A549 (cell line): ENCODE measurements around the gene DOCK10.

Experiments
- ATOH8 ChIP-seq: fragments of 250-450 bp; sonication (Bioruptor Pico); IDR thresholded peaks from 2 replicates; pipeline ENCODE4 v1.5.0; 2020; ENCODE audit warnings: low read depth, mild to moderate bottlenecking, moderate library complexity
- CTCF ChIP-seq: fragments of >200 bp; sonication (Bioruptor Twin); formaldehyde crosslinking; IDR thresholded peaks from 3 replicates; pipeline ENCODE4 v1.5.1; 2016
- EP300 ChIP-seq, 2 experiments: fragments of >200 bp; sonication (Bioruptor Twin); formaldehyde crosslinking; IDR thresholded peaks; 2 replicates in 1 of 2; 3 replicates in 1 of 2; pipeline ENCODE4 v1.6.1; 2016 to 2017
- HDAC2 ChIP-seq: fragments of 200-600 bp; sonication (generic); IDR thresholded peaks from 2 replicates; pipeline ENCODE4 v1.6.1; 2016
- HMGXB4 ChIP-seq: fragments of 250-450 bp; sonication (Bioruptor Pico); IDR thresholded peaks from 2 replicates; pipeline ENCODE4 v1.5.0; 2021; ENCODE audit warnings: mild to moderate bottlenecking, moderate library complexity, borderline replicate concordance
- MYC ChIP-seq: IDR thresholded peaks from 2 replicates; pipeline ENCODE4 v1.6.1; 2012; ENCODE audit warnings: mild to moderate bottlenecking, inconsistent platforms, low read length, improper control_type of control experiment, borderline replicate concordance
- POLR2A ChIP-seq: IDR thresholded peaks from 2 replicates; pipeline ENCODE4 v1.6.1; 2012; ENCODE audit warnings: mild to moderate bottlenecking, low read length
- POLR2AphosphoS2 ChIP-seq: conservative IDR thresholded peaks from 2 replicates; pipeline ENCODE4 v1.6.1; 2012; ENCODE audit warnings: low read length, improper control_type of control experiment, inconsistent platforms
- REST ChIP-seq: fragments of 200-600 bp; sonication (generic); IDR thresholded peaks from 2 replicates; pipeline ENCODE4 v1.6.1; 2016; ENCODE audit warnings: antibody characterized with exemption, mild to moderate bottlenecking, moderate library complexity
- RFX5 ChIP-seq: fragments of 450-650 bp; IDR thresholded peaks from 2 replicates; pipeline ENCODE4 v1.7.1; 2014; ENCODE audit warnings: antibody characterized with exemption, mild to moderate bottlenecking, moderate library complexity
- RNF2 ChIP-seq: fragments of 200-600 bp; sonication (generic); IDR thresholded peaks from 2 replicates; pipeline ENCODE4 v1.6.1; 2016; ENCODE audit warnings: low read depth, mild to moderate bottlenecking, antibody characterized with exemption, moderate library complexity, borderline replicate concordance
- ZNF302 ChIP-seq: fragments of 250-450 bp; sonication (Bioruptor Pico); IDR thresholded peaks from 2 replicates; pipeline ENCODE4 v1.9.0; 2021; ENCODE audit warnings: inconsistent platforms, mild to moderate bottlenecking, moderate library complexity

- TF ChIP-seq ATOH8 (CRISPR knock-in tag) (no peak), POLR2AphosphoS2 (no peak), CTCF (no peak), HMGXB4 (CRISPR knock-in tag) (no peak), POLR2A (no peak), EP300 (IDR thresholded peaks at IDR 0.05) (no peak), ZNF302 (CRISPR knock-in tag) (no peak), HDAC2 (no peak), REST (no peak), RFX5 (no peak), RNF2 (no peak), MYC (no peak)
These were observed 310.6 kb downstream of the DOCK10 start for GRCh38 chr2:224731665-224732064.
